GM18520 (cell line): ENCODE data around the gene TNFSF18.
"Not testable (repeated sequence)": the region's sequence is repeated elsewhere in the genome, so short reads cannot be mapped to it uniquely, and the experiment has no call there.

Experiments used
- ATAC-seq: cut with Tn5 transposase; IDR thresholded peaks from one replicate; pipeline ENCODE4 v1.9.1; 2021; ENCODE audit not compliant: unreplicated experiment

Gene TNFSF18

GRCh38 chr1:173050865-173051264 is at the start of gene TNFSF18:
TNFSF18 (minus strand) TSS chr1:173050941; CDS start chr1:173050896, 45 bp downstream.
- no peak for ATAC-seq

- no peak for ATAC-seq
These were observed 48.4 kb upstream of the TNFSF18 start for GRCh38 chr1:173099166-173099565.

- no peak for ATAC-seq
These were observed 47.4 kb upstream of the TNFSF18 start for GRCh38 chr1:173098117-173098516.

- no peak for ATAC-seq
These were observed 46.3 kb upstream of the TNFSF18 start for GRCh38 chr1:173097001-173097400.

- ATAC-seq: no peak
These were observed 44.9 kb upstream of the TNFSF18 start for GRCh38 chr1:173095632-173096031.

GRCh38 chr1:173094541-173094940 is 43.8 kb upstream of the TNFSF18 start:
- ATAC-seq: no peak

- ATAC-seq: no peak
These were observed 43.1 kb upstream of the TNFSF18 start for GRCh38 chr1:173093691-173094445.

GRCh38 chr1:173084292-173084691 is 33.6 kb upstream of the TNFSF18 start:
- no peak for ATAC-seq

- ATAC-seq: no peak
These were observed 32.2 kb upstream of the TNFSF18 start for GRCh38 chr1:173082913-173083312.

- ATAC-seq: not testable (repeated sequence)
These were observed 23.5 kb upstream of the TNFSF18 start for GRCh38 chr1:173074217-173074616.

GRCh38 chr1:173064011-173064410 is 13.3 kb upstream of the TNFSF18 start:
- no peak for ATAC-seq

- no peak for ATAC-seq
These were observed 12.4 kb upstream of the TNFSF18 start for GRCh38 chr1:173063171-173063570.

- no peak for ATAC-seq
These were observed 11.6 kb upstream of the TNFSF18 start for GRCh38 chr1:173062150-173062938.

GRCh38 chr1:173058556-173058955 is 7.8 kb upstream of the TNFSF18 start:
- no peak for ATAC-seq

- no peak for ATAC-seq
These were observed 7.2 kb upstream of the TNFSF18 start for GRCh38 chr1:173057984-173058383.

- no peak for ATAC-seq
These were observed 5.6 kb upstream of the TNFSF18 start for GRCh38 chr1:173056365-173056764.

- ATAC-seq: no peak
These were observed 2.0 kb upstream of the TNFSF18 start for GRCh38 chr1:173052681-173053196.

GRCh38 chr1:173049322-173049633 is 1.5 kb downstream of the TNFSF18 start:
- no peak for ATAC-seq

GRCh38 chr1:173048621-173049321 is 2.0 kb downstream of the TNFSF18 start:
- ATAC-seq: no peak

- ATAC-seq: no peak
These were observed 6.1 kb downstream of the TNFSF18 start for GRCh38 chr1:173044656-173045055.

- ATAC-seq: no peak
These were observed 7.5 kb downstream of the TNFSF18 start for GRCh38 chr1:173043253-173043652.

- no peak for ATAC-seq
These were observed 7.9 kb downstream of the TNFSF18 start for GRCh38 chr1:173042806-173043205.
